GM18951 (cell line): ENCODE results near the gene DPP7.

Experiments
- POLR2A ChIP-seq: IDR thresholded peaks from 4 replicates; pipeline ENCODE4 v1.6.1; 2011; ENCODE audit warnings: mild to moderate bottlenecking; ENCODE audit not compliant: insufficient read length, insufficient read depth; ENCODE audit errors: extremely low read depth
- in situ Hi-C: fragments of 300-500 bp; cut with MboI; formaldehyde crosslinking; loops from one replicate; pipeline ENCODE4 v1.12.0; 2022; ENCODE audit warnings: low sequenced_read_pairs, mixed read lengths, inconsistent platforms; ENCODE audit not compliant: unreplicated experiment

DPP7 gene

DNA sequence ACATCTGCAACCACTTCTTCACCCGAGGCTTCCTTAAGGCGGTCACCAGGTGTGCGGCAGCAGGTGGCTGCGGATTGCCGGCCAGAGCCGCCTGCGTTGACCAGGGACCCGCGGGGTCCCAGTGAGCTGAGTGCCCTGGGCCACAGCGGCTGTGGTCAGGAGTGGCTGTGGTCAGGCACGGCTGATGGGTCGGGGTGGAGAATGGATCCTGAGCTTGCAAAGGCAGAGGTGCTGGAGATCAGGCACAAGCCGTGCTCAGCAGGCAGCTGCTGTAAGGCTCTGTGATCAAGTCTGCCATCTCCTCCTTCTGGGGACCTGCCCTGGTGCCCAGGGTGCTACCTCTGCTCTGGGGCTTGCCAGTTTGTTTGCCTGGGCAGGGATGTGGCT lies 35.1 kb downstream of the DPP7 start:
- TF ChIP-seq POLR2A, result no peak
- in situ Hi-C loops, result no loop called here

DNA sequence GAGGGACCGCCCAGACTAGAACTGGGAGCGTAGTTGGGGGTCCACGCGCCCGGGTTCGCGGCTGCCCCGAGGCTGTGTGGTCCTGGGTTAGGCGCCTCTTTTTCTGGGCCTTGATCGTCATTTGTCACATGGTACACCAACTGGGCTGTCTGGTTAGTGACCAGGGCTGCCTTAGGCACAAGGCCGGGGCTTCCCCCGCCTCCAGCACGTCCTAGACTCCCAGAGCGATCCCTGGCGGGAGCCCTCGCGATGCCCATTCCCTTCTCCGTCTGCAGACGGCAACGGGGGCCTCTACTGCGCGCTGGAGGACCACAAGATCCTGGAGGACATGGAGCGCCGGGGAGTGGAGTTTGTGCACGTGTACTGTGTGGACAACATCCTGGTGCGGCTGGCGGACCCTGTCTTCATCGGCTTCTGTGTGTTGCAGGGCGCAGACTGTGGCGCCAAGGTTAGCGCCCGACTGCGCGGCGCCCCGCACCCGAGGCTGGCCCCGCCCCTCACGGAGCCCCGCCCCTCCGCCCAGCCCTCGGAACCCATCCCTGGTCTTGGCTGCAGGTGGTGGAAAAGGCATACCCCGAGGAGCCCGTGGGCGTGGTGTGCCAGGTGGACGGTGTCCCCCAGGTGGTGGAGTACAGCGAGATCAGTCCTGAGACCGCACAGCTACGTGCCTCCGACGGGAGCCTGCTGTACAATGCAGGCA lies 35.7 kb downstream of the DPP7 start:
- in situ Hi-C loops, result no loop called here
- TF ChIP-seq POLR2A, result no peak

DNA sequence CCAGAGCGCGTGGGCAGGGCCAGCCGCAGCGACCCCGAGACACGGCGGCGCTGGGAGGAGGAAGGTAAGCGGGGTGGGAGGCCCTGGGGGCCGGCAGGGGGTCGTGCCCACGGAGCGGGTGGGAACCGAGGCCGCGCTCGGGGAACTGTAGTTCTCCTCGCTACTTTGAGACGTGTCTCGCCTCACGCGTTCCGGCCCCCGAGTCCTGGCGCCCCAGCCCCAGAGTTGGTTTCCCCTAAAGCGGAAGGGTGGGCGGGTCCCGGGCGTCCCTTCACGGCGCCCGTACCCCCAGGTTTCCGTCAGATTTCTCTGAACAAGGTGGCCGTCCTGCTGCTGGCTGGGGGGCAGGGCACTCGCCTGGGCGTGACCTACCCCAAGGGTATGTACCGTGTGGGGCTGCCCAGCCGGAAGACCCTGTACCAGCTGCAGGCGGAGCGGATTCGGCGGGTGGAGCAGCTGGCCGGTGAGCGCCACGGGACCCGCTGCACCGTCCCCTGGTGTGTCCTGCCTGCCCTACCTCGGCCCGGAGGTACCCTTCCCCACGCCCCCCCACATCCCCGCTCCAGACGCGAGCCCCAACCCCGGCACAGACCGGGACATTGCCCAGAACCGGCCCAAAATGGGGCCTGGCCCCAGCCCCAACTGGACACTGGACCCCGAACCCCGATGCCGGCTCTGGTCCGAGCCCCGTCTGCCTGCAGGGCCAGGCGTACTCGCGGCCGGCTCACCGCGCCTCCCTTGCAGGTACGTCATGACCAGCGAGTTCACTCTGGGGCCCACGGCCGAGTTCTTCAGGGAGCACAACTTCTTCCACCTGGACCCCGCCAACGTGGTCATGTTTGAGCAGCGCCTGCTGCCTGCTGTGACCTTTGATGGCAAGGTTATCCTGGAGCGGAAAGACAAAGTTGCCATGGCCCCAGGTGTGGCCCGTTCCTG lies 36.5 kb downstream of the DPP7 start:
- no peak for TF ChIP-seq POLR2A
- in situ Hi-C loops, result no loop called here

DNA sequence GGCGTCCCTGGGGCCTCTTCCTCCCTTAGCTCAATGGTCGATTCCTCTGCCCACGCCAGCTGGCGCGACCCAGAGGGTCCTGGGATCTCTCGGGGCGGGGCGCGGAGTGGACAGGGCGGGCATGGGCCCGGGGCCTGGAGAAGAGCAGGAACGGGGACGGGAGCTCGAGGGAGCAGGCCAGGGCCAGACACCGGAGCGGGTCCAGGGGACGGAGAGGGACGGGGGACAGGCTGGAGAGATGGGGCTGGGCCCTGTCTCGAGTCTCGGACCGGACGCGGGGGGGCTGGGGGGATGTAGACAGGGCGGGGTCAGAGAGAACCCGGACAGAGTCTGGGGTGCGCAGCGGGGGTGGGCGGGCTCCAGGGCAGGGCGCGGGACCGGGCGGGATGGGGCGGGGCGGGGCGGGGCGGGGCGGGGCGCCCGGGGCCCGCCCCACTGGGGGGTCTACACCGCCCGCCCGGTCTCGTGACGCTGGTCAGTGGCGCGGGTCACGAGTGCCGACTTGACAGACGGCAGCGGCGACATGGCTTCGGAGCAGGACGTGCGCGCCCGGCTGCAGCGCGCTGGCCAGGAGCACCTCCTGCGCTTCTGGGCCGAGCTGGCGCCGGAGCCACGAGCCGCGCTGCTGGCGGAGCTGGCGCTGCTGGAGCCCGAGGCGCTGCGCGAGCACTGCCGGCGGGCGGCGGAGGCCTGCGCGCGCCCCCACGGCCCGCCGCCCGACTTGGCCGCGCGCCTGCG lies 37.4 kb downstream of the DPP7 start, which contains the start of gene UAP1L1:
Gene UAP1L1 (plus strand): TSS at position 508 of the 738 bp plus-strand sequence. CDS start 16 bp downstream, at position 524.
- peak; percentile 75 for TF ChIP-seq POLR2A
- in situ Hi-C loops, result no loop called here

DNA sequence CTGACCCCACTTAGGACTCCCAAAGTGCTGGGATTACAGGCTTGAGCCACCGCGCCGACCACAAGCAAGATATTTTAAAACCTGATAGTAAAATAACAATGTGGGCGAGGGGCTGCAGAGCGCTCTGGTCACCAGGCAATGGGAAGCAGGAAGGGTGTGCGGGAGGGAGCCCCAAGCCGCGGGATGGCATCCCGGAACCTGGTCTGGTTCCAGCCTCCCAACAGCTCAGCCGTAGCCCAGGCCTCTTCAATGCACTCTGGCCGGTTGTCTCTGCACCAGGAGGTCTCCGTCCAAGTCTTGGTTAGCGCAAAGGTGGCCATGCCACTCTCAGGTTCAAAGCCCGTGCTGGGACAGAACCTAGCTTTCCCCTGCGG lies 37.9 kb downstream of the DPP7 start:
- TF ChIP-seq POLR2A, result no peak
- in situ Hi-C loops, result no loop called here

DNA sequence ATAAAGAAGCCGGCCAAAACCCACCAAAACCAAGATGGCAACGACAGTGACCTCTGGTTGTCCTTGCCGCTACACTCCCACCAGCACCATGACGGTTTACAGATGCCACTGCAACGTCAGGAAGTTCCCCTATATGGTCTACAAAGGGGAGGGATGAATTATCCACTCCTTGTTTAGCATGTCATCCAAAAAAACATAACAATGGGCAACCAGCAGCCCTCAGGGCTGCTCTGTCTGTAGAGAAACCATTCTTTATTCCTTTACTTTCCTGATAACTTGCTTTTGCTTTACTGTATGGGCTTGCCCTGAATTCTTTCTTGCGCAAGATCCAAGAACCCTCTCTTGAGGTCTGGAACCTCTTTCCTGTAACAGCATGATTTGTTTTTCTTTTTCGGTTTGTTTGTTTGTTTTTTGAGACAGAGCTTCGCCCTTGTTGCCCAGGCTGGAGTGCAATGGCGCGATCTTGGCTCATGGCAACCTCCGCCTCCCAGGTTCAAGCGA lies 39.2 kb downstream of the DPP7 start:
- in situ Hi-C loops, result no loop called here
- TF ChIP-seq POLR2A, result no peak

DNA sequence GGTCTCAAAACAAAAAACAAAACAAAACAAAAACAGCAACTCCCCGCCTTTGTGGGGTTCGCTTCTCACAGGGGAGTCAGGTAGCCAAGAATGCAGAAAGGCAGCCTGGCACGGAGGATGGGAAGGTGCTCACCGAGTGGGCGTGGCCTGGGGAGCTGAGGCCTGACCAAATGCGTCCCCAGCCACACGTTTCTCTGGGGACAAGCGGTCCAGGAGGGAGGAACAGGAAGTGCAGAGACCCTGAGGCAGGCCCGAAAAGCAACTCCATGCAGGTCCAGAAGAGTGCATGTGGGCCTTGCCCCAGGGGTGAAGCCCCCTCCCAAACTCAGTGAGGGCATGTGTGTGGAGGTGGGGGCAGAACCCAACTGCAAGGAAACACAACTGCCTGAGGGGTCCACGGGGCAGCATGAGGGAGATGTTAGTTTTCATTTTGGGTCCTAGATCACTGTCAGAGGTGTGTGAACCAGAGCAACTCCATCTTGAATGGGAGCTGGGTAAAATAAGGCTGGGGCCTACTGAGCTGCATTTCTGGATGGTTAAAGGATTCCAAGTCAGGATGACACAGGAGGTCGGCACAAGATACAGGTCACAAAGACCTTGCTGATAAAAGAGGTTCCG lies 39.8 kb downstream of the DPP7 start:
- no peak for TF ChIP-seq POLR2A
- in situ Hi-C loops, result no loop called here

DNA sequence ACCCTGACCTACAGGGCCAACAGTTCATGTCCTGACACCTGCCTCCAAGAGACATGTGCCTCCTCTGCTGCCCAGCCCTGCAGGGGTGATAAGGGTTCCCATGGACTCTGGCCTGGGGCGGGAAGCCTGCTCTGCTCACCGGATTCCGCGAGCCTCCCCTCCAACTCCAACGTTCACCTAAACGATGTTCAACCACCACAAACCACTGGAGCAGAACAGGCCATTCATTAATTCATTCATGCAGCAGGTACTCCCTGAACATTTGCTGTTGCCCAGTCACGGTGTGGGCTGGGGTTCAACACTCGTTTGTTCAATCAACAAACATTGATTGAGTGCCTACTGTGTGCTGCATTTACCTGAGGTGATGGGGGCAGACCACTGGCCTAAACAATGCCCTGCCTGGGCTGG lies 40.5 kb downstream of the DPP7 start:
- in situ Hi-C loops, result no loop called here
- TF ChIP-seq POLR2A, result no peak

DNA sequence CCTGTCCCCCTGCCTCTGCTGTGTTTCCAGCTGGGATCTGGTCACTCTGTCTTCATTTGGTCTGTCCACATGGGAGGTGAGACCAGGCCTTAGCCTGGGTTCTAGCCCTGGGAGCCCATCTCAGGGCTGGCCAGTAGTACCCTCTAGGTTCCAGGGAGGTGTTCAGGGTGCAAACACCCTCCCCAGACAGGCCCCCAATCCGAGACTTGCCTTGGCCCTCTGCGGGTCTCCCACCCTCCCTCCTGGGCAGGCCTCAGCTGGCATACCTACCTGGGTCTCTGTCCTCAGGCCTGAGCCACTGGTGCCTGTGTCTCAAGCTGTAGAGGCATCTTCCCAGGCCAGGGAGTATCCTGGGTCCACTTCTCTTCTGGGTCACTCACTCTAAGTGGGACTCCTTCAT lies 43.3 kb downstream of the DPP7 start:
- in situ Hi-C loops, result no loop called here
- no peak for TF ChIP-seq POLR2A

DNA sequence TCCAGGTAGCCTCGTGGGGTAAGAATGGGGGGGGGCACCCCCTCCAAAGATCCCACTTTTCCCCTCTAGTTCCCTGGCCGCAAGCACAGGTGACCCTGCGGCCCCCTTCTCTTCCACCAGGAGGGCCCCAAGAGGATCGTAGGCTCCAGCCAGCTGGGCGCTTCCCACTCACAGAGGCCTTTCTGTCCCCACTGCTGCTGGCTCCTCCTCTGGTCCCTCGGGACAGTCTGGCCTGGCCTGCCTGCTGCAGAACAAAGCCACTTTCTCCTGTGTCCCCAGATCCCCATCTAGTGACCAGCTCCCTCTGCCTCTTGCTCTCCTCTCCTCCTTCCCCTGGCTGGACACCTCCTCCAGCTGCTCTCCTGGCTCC lies 43.6 kb downstream of the DPP7 start:
- in situ Hi-C loops, result no loop called here
- no peak for TF ChIP-seq POLR2A

DNA sequence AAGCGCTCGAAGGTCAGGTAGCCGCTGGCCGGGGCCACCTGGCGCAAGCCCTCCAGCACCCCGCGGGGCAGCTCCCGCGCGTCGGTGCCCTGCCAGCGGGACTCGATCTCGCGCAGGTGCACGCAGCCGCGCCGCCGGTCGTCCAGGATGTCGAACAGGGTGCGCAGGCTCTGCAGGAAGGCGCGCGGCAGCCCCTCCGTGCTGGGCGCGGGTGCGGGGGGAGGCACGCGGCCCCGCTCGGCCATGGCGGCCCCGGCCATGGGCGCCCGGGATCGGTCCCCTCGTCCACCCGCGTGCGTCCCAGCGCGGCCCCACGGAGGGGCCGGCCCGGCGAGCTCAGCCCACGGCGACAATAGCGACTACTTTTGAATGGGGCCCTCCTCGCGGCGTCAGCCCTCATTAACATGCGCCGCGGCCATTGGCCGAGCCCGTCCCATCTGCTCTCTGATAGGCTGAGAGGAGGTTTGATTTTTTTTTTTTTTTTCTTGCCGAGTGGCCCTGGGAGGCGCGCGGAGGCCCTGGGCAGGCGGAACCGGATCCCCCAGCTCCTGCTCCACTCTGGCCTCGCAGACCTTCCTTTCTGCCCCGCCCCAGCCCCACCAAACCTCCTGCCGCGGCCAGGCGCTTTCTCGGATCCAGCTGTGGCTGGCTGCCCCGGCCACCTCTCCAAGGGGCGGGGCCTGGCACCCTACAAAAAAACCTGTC lies 44.2 kb downstream of the DPP7 start, which contains the start of gene SAPCD2:
Gene SAPCD2 (minus strand): TSS at position 357 of the 705 bp plus-strand sequence. CDS start 97 bp downstream, at position 260.
- peak; percentile 85 for TF ChIP-seq POLR2A

DNA sequence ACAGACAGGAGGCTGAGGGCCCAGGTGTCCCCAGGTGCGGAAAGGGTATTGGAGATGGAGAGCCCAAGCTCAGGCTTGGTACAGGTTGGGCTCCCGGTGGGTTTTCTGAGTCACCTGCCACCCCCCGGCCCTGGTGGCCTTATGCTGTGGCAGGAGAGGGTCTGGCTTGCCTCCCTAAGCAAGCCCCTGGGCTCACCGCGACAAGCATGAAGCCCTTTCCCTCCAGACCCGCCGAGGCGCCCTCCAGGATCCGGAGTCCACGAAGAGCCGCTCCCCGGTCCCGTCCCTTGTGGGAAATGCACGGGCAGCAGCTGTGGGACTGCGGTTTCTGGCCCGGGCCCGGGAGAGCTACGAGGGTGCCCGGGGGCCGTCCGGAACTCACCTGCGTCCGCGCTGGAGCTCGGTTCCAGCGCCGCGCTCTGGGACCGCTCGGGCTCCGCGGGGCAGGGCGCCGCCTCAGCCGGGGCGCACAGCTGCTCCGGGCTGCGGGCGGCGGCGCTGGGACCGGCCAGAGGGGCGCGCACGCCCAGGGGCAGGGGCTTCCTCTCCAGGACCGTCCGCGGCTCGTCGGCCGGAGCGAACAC lies 44.9 kb downstream of the DPP7 start:
- TF ChIP-seq POLR2A, result no peak
- in situ Hi-C loops, result no loop called here

More for the DNA sequence above, 44.2 kb downstream of the DPP7 start, which contains the start of gene SAPCD2:
- in situ Hi-C loops, result no loop called here
